ENCODE measurements around the gene DRICH1.
"Not testable (repeated sequence)": the region's sequence is repeated elsewhere in the genome, so short reads cannot be mapped to it uniquely, and the experiment has no call there.

DRICH1 gene

GRCh38 chr22:23672307-23673049, 40.4 kb upstream of the DRICH1 start:
- WGBS, result 83% methylated on average over 8 of the region's 8 CpGs
- not testable (repeated sequence) for H3K4me3 ChIP-seq (ENCODE audit: low read length)

GRCh38 chr22:23671387-23671786, 39.3 kb upstream of the DRICH1 start:
- WGBS, result 100% methylated on average over 1 of the region's 4 CpGs
- not testable (repeated sequence) for H3K4me1 ChIP-seq (ENCODE audit: insufficient read depth, low read length)

More at GRCh38 chr22:23672307-23673049, 40.4 kb upstream of the DRICH1 start:
- not testable (repeated sequence) for H3K4me1 ChIP-seq (ENCODE audit: insufficient read depth, low read length); H3K36me3 ChIP-seq (ENCODE audit: insufficient read depth, low read length); H3K9me3 ChIP-seq (ENCODE audit: insufficient read depth, low read depth, low read length); H3K27ac ChIP-seq (ENCODE audit: low read depth, low read length); H3K27me3 ChIP-seq (ENCODE audit: insufficient read depth, low read length); H3K9ac ChIP-seq (ENCODE audit: low read depth, low read length)

GRCh38 chr22:23670378-23671295, 38.5 kb upstream of the DRICH1 start:
- WGBS, result 94% methylated on average over 16 of the region's 16 CpGs
- 0 out of 2 replicates have a peak, but pooled peaks cover 2% of the 10 kb centered on the region for H3K4me1 ChIP-seq (ENCODE audit: insufficient read depth, low read length)
- H3K9ac ChIP-seq (ENCODE audit: low read depth, low read length), result no peak overlapping the region
- no peaks in the 10 kb centered on the region for H3K27me3 ChIP-seq (ENCODE audit: insufficient read depth, low read length)
- no peaks in the 10 kb centered on the region for H3K36me3 ChIP-seq (ENCODE audit: insufficient read depth, low read length)
- H3K27ac ChIP-seq (ENCODE audit: low read depth, low read length), result no peak overlapping the region
- no peak overlapping the region for H3K4me3 ChIP-seq (ENCODE audit: low read length)
- no peaks in the 10 kb centered on the region for H3K9me3 ChIP-seq (ENCODE audit: insufficient read depth, low read depth, low read length)

More at GRCh38 chr22:23671387-23671786, 39.3 kb upstream of the DRICH1 start:
- H3K9ac ChIP-seq (ENCODE audit: low read depth, low read length); H3K36me3 ChIP-seq (ENCODE audit: insufficient read depth, low read length); H3K4me3 ChIP-seq (ENCODE audit: low read length); H3K9me3 ChIP-seq (ENCODE audit: insufficient read depth, low read depth, low read length); H3K27me3 ChIP-seq (ENCODE audit: insufficient read depth, low read length); H3K27ac ChIP-seq (ENCODE audit: low read depth, low read length): not testable (repeated sequence)

- not testable (repeated sequence) for H3K27ac ChIP-seq (ENCODE audit: low read depth, low read length); H3K27me3 ChIP-seq (ENCODE audit: insufficient read depth, low read length); H3K9ac ChIP-seq (ENCODE audit: low read depth, low read length); H3K9me3 ChIP-seq (ENCODE audit: insufficient read depth, low read depth, low read length); H3K4me3 ChIP-seq (ENCODE audit: low read length); H3K4me1 ChIP-seq (ENCODE audit: insufficient read depth, low read length)
- H3K36me3 ChIP-seq (ENCODE audit: insufficient read depth, low read length), result peaks cover 15% of the 10 kb centered on the region
- WGBS, result 96% methylated on average over 4 of the region's 4 CpGs
Observed at GRCh38 chr22:23660381-23660780, 28.3 kb upstream of the DRICH1 start.

- H3K4me1 ChIP-seq (ENCODE audit: insufficient read depth, low read length), result no peaks in the 10 kb centered on the region
- H3K27me3 ChIP-seq (ENCODE audit: insufficient read depth, low read length), result no peaks in the 10 kb centered on the region
- peaks cover 13% of the 10 kb centered on the region for H3K36me3 ChIP-seq (ENCODE audit: insufficient read depth, low read length)
- H3K4me3 ChIP-seq (ENCODE audit: low read length), result no peak overlapping the region
- no peak overlapping the region for H3K27ac ChIP-seq (ENCODE audit: low read depth, low read length)
- WGBS, result 72% methylated on average over 5 of the region's 5 CpGs
- peaks cover 6% of the 10 kb centered on the region for H3K9me3 ChIP-seq (ENCODE audit: insufficient read depth, low read depth, low read length)
- no peak overlapping the region for H3K9ac ChIP-seq (ENCODE audit: low read depth, low read length)
Observed at GRCh38 chr22:23657727-23658126, 25.6 kb upstream of the DRICH1 start.

GRCh38 chr22:23655891-23656475, 23.9 kb upstream of the DRICH1 start:
- H3K27me3 ChIP-seq (ENCODE audit: insufficient read depth, low read length), result no peaks in the 10 kb centered on the region
- H3K4me3 ChIP-seq (ENCODE audit: low read length), result no peak overlapping the region
- peaks cover 13% of the 10 kb centered on the region for H3K36me3 ChIP-seq (ENCODE audit: insufficient read depth, low read length)
- 96% methylated on average over 6 of the region's 6 CpGs for WGBS
- H3K9me3 ChIP-seq (ENCODE audit: insufficient read depth, low read depth, low read length), result no peaks in the 10 kb centered on the region
- no peak overlapping the region for H3K27ac ChIP-seq (ENCODE audit: low read depth, low read length)
- no peaks in the 10 kb centered on the region for H3K4me1 ChIP-seq (ENCODE audit: insufficient read depth, low read length)
- H3K9ac ChIP-seq (ENCODE audit: low read depth, low read length), result no peak overlapping the region

GRCh38 chr22:23652711-23653110, 20.6 kb upstream of the DRICH1 start:
- 95% methylated on average over 8 of the region's 8 CpGs for WGBS
- Histone ChIP-seq H3K9ac (ENCODE audit: low read depth, low read length) (no peak overlapping the region), H3K4me1 (ENCODE audit: insufficient read depth, low read length) (no peaks in the 10 kb centered on the region), H3K36me3 (ENCODE audit: insufficient read depth, low read length) (no peaks in the 10 kb centered on the region; the same call in 1 of the 2 replicates), H3K9me3 (ENCODE audit: insufficient read depth, low read depth, low read length) (no peaks in the 10 kb centered on the region), H3K27me3 (ENCODE audit: insufficient read depth, low read length) (no peaks in the 10 kb centered on the region), H3K4me3 (ENCODE audit: low read length) (no peak overlapping the region), H3K27ac (ENCODE audit: low read depth, low read length) (no peak overlapping the region)

GRCh38 chr22:23652286-23652685, 20.2 kb upstream of the DRICH1 start:
- no peaks in the 10 kb centered on the region for H3K27me3 ChIP-seq (ENCODE audit: insufficient read depth, low read length)
- no peaks in the 10 kb centered on the region for H3K9me3 ChIP-seq (ENCODE audit: insufficient read depth, low read depth, low read length)
- no peak overlapping the region for H3K9ac ChIP-seq (ENCODE audit: low read depth, low read length)
- no peaks in the 10 kb centered on the region; the same call in 1 of the 2 replicates for H3K36me3 ChIP-seq (ENCODE audit: insufficient read depth, low read length)
- no peaks in the 10 kb centered on the region for H3K4me1 ChIP-seq (ENCODE audit: insufficient read depth, low read length)
- 94% methylated on average over 7 of the region's 7 CpGs for WGBS
- no peak overlapping the region for H3K27ac ChIP-seq (ENCODE audit: low read depth, low read length)
- no peak overlapping the region for H3K4me3 ChIP-seq (ENCODE audit: low read length)

GRCh38 chr22:23651676-23652075, 19.6 kb upstream of the DRICH1 start:
- WGBS, result 96% methylated on average over 6 of the region's 6 CpGs
- no peak overlapping the region for H3K9ac ChIP-seq (ENCODE audit: low read depth, low read length)
- no peaks in the 10 kb centered on the region for H3K27me3 ChIP-seq (ENCODE audit: insufficient read depth, low read length)
- no peak overlapping the region for H3K27ac ChIP-seq (ENCODE audit: low read depth, low read length)
- H3K9me3 ChIP-seq (ENCODE audit: insufficient read depth, low read depth, low read length), result no peaks in the 10 kb centered on the region
- no peaks in the 10 kb centered on the region for H3K4me1 ChIP-seq (ENCODE audit: insufficient read depth, low read length)
- H3K36me3 ChIP-seq (ENCODE audit: insufficient read depth, low read length), result no peaks in the 10 kb centered on the region; the same call in 1 of the 2 replicates
- H3K4me3 ChIP-seq (ENCODE audit: low read length), result no peak overlapping the region

- H3K9me3 ChIP-seq (ENCODE audit: insufficient read depth, low read depth, low read length), result no peaks in the 10 kb centered on the region
- H3K36me3 ChIP-seq (ENCODE audit: insufficient read depth, low read length), result no peaks in the 10 kb centered on the region; the same call in 1 of the 2 replicates
- H3K27me3 ChIP-seq (ENCODE audit: insufficient read depth, low read length), result no peaks in the 10 kb centered on the region
- 92% methylated on average over 18 of the region's 18 CpGs for WGBS
- no peaks in the 10 kb centered on the region for H3K4me1 ChIP-seq (ENCODE audit: insufficient read depth, low read length)
- no peak overlapping the region for H3K4me3 ChIP-seq (ENCODE audit: low read length)
- H3K9ac ChIP-seq (ENCODE audit: low read depth, low read length), result no peak overlapping the region
- no peak overlapping the region for H3K27ac ChIP-seq (ENCODE audit: low read depth, low read length)
Observed at GRCh38 chr22:23649071-23649501, 17.0 kb upstream of the DRICH1 start.

- not testable (repeated sequence) for H3K27ac ChIP-seq (ENCODE audit: low read depth, low read length)
Observed at GRCh38 chr22:23646526-23646925, 14.4 kb upstream of the DRICH1 start.

More at GRCh38 chr22:23646526-23646925, 14.4 kb upstream of the DRICH1 start:
- not testable (repeated sequence) for H3K4me1 ChIP-seq (ENCODE audit: insufficient read depth, low read length); H3K4me3 ChIP-seq (ENCODE audit: low read length); H3K36me3 ChIP-seq (ENCODE audit: insufficient read depth, low read length); H3K9me3 ChIP-seq (ENCODE audit: insufficient read depth, low read depth, low read length); H3K27me3 ChIP-seq (ENCODE audit: insufficient read depth, low read length); H3K9ac ChIP-seq (ENCODE audit: low read depth, low read length)
- 94% methylated on average over 7 of the region's 7 CpGs for WGBS

All from HUES64 (cell line).